ENCODE data around the gene PHRF1.

Gene PHRF1

GRCh38 chr11:563066-563811, 13.0 kb upstream of the PHRF1 start:
- no peak for TF ChIP-seq CTCF (IDR thresholded peaks at IDR 0.05; ENCODE audit: borderline replicate concordance, control extremely low read depth, extremely low read depth, insufficient read depth, missing control alignments)
- DNase-seq (ENCODE audit: low spot score), result no peak
- in situ Hi-C loops (cut with MboI; ENCODE audit: low sequenced_read_pairs, unreplicated experiment), result no loop called here

DNA sequence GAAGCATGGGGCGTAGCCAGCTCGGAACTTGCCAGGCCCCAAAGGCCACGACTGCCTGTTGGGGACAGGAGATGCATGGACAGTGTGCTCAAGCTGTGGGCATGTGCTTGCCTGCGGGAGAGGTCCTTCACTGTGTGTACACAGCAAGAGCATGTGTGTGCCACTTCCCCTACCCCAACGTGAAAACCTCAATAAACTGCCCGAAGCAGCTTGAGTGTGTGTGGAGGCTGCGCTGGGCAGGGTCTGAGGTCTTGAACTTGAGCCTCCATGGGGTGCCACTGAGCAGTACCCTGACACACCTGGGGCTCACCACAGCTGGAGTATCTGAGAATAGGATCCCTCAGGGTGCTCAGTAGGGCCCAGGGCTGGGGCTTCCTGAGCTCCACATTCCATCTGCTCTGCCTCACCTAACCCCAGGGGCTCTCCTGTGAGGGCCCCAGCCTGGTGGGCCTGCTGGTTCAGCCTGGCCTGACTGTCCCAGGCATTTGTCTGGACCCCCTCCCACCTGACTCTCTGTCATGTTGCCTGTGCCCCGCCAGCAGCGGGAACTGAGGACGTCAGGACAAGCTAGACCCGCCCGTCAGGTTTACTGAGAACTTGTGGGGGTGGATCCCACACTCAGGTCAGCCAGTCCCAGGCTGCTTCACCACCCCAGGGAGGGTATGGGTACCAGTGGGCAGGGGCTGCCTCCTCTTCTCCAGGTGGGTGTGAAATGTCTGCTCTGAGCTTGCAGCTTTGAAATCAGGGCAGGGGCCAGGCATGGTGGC, 12.3 kb upstream of the PHRF1 start:
- no peak for DNase-seq (ENCODE audit: low spot score)
- TF ChIP-seq CTCF (IDR thresholded peaks at IDR 0.05; ENCODE audit: borderline replicate concordance, control extremely low read depth, extremely low read depth, insufficient read depth, missing control alignments), result no peak
- in situ Hi-C loops (cut with MboI; ENCODE audit: low sequenced_read_pairs, unreplicated experiment), result no loop called here

- no peak for DNase-seq (ENCODE audit: low spot score)
- in situ Hi-C loops (cut with MboI; ENCODE audit: low sequenced_read_pairs, unreplicated experiment), result no loop called here
- no peak for TF ChIP-seq CTCF (IDR thresholded peaks at IDR 0.05; ENCODE audit: borderline replicate concordance, control extremely low read depth, extremely low read depth, insufficient read depth, missing control alignments)
Measured at GRCh38 chr11:565921-566509, 10.3 kb upstream of the PHRF1 start.

DNA sequence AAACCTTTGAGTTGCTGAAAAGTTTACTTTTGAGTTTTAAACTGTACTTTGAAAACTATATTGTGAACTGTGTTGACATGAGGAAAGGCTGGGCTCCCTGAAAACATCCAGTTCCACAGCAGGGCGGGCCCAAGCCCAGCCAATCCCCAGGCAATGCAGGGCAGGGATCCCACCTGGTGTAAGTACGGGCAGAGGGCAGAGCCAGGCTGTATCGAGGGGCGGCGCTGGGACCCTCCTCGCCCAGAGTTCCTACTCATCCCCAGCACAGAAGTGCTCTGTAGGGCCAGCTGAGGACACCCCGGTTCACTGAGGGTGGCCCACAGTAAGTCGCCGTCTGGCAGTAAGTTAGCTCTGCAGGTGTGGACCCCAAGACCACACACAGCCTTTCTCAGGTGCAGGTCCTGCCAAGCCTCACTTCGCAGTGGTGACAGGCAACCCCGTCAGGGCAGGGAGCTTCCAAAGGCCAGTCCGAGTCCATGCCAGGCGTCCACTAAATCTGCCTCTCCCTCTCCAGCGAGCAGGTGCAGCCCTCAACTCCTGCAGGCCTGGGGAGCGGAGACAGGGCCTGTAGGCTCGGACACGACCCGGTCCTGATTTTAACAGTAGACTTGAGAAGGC, 9.2 kb upstream of the PHRF1 start:
- no peak for DNase-seq (ENCODE audit: low spot score)
- no peak for TF ChIP-seq CTCF (IDR thresholded peaks at IDR 0.05; ENCODE audit: borderline replicate concordance, control extremely low read depth, extremely low read depth, insufficient read depth, missing control alignments)
- in situ Hi-C loops (cut with MboI; ENCODE audit: low sequenced_read_pairs, unreplicated experiment), result no loop called here

DNA sequence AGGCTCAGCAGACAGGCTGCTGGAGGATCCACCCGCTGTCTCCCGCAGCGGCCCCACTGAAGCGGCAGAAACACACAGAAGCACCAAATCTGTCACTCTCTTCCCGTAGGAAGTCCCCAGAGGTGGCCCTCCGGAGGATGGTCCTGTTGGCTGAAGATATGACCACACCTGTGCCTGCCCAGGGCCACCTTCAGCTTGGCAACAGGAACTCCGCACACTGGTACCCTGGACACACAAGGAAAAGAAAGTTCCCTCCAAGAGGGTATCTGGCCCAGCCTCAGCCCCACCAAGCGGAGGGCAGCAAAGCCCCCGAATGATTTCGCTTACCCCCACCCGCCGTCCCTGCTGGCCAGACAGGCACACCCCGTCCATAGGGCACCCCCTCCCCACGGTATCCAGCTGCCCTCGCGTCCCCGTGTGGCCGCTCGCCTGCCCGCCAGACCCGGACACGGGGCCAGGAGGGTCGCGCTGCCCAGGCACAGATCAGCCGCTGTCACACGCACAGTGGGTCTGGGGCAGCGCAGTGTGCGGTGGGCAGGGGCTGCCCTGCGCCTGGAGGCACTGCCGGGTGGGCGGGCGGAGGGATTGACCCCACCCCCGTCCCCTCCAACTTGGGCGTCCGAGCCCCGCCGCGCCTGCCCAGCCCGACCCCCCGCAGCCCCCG, 8.5 kb upstream of the PHRF1 start:
- no peak for TF ChIP-seq CTCF (IDR thresholded peaks at IDR 0.05; ENCODE audit: borderline replicate concordance, control extremely low read depth, extremely low read depth, insufficient read depth, missing control alignments)
- no peak for DNase-seq (ENCODE audit: low spot score)
- in situ Hi-C loops (cut with MboI; ENCODE audit: low sequenced_read_pairs, unreplicated experiment), result no loop called here

Measured in GM13976 (cell line).